GM21723 (cell line): ENCODE data around the gene NTM.

Experiments
- ATAC-seq: cut with Tn5 transposase; IDR thresholded peaks from one replicate; pipeline ENCODE4 v1.9.1; 2021; ENCODE audit warnings: mild to moderate bottlenecking, moderate library complexity; ENCODE audit not compliant: unreplicated experiment

Gene NTM

DNA sequence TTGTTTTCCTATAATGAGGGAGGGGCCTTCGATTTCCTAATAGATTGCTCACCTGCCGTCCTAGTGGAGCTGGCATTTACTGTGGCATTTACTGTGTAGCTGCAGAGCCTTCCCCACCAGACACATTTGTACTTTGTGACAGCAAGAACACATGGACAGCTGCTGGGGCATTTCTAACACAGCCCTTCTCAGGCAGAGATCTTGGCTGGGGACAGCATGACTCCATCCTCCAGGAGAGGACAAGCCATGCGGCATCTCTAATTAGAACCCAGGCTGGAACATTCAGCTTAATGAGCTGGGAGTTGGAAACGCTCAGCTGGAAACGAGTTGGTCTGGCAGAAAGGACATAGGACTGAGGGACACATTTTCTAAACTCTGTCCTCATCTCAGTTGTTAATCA is 887.5 kb downstream of the NTM start:
- no peak for ATAC-seq

DNA sequence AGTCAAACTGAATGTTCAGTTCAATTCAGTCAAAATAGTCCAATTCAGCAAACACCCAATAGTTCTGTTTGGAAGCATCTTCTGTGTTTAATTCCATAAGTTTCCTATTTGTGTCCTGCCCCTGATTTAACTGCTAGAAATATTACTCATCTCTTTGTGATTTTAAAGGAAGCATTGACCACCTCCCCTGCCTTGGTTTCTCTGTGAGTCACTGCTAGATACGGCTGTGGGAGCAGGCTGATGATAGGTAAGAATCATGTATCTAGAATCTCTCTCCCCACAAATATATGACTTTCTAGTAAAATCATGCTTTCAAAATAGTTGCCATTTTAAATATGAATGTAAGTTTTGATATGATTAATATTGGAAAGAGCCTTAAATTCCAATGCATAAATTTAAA is 888.5 kb downstream of the NTM start:
- no peak for ATAC-seq

DNA sequence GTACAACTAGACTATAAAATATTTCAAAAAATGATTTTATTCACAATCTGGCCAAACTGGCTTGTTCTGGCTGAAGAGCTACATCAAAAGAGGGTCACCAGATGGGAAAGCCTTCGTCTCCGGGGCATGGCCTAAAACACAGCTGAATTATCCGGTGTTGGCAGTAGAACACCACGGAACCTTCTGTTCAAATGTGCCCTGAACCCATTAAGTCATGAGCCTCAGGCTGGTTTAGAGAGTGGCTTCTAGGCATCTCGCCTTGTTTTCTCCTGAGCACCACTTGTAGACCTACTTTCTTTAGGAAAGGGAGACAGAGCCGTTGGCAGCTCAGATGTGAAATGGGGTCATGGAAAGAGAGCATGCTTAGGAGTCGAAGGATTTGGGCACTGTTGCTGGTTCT is 890.2 kb downstream of the NTM start:
- no peak for ATAC-seq

DNA sequence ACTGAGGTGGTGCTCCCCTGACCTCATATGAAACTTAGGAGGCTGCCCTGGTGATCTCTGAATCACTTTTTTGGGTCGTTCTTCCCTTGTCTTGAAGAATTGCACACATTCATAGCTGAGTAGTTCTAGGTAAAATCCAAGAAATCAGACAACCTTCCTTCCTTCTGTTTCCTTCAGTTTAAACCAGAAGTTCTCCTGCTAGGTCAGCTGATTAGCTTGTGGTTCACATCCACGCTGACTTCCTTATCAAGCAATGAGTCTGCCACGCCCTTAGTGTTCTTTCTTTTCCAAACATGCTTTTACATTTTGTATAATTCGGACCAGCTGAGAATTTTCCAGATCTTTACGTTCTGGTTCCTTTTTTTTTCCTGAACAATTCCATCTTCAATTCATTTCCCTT is 892.8 kb downstream of the NTM start:
- ATAC-seq, result no peak

DNA sequence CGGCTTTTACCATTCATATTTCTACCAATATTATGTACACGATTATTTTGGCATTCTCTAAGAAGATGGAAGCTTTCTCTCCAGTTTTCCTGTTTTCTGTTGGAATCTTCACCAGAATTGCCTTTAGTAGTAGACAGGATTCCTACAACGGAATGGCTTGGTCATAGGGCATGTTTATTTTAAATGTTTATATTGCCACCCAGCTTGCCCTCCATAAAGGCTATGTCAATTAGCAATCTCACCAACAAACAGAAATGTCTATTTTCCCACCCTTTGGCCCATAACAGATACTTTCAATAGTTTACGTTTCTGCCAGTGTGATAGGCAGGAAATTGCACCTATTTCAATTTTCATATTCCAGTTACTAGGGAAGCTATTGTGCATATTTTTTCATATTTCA is 893.5 kb downstream of the NTM start:
- ATAC-seq, result no peak

DNA sequence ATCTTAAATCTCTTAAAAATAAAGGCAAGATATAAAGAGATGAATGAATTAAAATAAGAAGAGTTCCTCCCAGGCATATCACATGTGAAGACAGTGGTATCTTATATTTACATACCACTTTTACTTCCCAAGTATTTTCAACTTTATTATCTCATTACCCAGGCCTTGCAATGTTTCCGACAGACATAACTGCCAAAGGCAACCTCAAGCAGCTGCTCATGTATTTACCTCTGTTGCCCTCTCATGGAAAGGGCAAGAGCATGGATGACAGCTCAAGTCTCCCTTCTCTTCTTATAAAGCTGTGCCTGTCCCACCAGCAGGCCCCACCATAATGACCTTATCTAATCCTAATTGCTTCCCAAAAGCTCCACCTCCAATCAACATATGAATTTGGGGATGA is 894.2 kb downstream of the NTM start:
- no peak for ATAC-seq

DNA sequence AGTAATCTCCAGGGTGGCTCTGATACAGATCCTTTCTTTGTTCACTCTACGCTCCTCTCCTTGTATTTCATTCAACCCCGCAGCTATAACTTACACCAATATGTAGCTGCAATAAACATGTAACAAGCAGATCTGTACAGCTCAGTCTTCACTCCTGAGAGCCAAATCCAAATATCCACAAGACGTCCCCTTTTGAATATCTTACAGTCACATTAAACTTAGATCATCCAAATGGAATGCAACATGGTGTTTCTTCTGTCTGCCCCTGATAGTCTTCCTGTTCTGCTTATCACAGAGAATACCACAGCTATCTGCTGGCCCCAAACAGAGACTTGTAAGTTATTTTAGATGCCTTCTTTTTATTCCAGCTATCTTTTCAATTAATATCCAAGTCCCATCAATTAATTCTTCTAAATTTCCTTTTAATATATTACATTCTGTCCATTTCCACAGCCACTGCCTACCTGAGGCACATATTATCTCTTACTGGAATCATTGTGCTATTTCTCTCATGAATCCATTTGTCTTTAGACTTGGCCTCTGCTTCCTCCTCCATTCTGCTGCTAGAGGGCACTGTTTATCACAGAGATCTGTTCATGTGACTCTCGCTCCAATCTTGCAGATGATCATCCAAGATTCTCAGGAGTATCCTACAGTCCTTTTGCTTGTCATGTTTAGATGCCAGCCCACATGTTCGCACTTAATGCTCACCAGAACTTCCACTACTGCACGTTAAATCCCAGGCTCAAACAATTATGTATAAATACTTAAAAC is 908.6 kb downstream of the NTM start:
- ATAC-seq, result no peak

DNA sequence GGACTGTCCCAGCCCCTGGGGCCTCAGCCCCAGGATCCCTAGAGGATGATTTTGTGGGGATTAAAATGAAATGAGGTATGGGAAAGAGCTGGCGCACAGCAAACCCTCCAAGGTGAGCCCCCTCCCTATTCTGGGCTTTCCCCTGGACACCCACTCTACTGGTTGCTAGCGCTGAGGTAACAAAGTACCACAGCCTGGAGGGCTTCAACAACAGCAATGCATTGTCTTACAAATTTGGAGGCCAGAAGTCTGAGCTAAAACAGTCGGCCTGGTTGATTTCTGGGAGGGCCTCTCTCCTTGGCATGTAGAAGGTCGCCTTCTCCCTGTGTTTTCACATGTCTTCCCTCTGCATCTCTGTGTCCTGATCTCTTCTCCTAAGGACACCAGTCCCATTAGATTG is 913.6 kb downstream of the NTM start:
- no peak for ATAC-seq

DNA sequence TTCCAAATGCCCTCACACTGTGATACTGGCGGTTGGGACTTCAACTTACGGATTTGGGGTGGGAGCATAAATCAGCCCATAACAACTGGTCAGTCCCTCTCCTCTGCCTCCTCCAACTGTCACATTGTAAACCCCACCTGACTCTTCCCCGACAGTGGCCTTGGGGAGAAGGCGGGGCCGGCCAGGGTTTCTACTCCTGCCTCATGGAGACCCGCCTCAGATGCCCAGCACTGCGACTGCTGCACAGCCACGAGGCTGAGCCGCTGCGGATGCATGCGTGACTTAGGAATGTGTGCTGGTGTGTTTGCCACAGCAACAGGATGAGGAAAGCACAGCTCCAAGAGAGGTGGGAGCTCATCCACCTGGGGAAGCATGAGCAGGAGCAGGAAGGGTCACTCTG is 914.2 kb downstream of the NTM start:
- no peak for ATAC-seq

DNA sequence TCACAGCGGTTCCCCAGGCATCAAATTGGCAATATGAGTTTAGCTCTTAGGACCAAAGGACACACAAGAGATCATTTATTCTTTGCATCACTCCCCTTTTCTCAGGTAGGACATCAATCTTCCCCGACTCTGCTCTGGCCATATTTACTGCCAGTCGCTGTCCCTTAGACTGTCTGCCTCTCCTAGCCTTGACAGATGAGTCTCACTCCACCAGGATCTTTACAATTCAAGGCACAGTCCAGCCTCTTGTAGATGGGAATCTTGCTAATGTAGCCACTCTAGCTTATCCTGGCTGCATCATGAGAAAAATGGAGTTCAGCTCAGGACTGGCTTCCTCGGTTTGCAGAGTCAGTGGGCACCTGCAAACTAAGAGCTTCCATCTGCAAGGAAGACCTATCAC is 915.2 kb downstream of the NTM start:
- ATAC-seq, result no peak

DNA sequence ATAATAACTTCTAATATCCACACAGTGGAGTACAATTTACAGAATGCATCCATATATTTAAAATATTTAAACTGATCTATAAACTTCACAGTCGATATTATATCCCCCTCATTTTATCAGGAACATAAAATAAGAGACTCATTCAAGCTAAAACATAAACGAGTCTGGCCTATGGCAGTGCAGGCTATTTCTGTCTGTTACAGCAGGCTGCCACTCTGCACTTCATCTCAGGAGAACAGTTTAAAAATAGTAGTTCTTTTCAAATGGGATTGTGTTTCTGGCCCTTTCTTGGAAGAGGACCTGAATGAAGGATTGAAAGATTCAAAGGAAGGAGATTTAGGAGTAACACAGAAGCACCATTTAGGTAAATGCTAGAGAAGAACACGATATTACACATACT is 915.7 kb downstream of the NTM start:
- no peak for ATAC-seq

DNA sequence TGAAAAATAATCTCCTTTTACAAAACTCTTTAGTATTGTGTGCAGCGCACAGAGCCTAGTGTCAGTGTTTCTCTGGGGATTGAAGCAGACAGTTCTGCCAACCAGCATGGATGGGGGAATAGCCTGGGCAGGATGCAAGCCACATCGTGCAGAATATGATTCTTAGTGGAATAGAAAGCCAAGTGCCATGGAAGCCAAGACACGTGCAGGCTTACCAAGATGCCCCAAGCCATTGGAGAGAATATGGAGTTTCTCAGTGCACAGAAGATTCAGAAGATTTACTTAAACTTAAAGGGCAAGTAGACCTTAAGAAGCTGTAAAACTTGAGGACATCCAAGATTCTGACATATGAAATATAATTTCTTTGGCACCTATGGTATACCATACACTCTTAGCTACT is 917.6 kb downstream of the NTM start:
- no peak for ATAC-seq

DNA sequence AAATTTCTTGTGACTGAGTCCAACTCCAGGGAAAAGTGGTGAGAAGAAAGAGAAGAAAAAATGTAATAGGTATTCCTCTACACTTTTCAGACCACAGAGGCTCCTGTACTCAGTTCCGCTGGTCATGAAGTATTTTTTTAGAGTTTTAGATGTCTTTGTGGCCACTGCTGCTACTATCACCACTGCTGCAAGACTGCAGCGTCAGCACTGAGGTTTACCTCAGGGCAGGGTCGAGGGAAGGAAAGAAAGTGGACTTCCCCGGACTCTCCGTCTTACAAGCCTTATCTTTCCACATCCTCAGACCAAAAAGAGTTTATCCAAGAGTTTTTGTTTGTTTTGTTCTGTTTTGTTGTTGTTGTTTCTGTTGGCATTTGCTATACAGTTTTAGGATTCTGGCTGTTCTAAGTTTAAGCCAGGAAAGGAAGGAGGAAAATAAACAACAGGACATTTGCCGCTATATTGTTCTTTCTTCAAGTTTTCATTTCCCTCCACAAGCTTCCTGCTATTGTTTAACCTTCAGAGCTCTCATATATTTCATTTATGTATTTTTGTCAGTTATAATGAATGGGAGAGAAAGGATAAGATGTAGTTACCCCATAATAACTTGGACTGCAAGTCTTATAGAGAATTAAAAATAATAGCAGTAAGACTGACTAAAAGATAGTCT is 919.3 kb downstream of the NTM start:
- no peak for ATAC-seq

DNA sequence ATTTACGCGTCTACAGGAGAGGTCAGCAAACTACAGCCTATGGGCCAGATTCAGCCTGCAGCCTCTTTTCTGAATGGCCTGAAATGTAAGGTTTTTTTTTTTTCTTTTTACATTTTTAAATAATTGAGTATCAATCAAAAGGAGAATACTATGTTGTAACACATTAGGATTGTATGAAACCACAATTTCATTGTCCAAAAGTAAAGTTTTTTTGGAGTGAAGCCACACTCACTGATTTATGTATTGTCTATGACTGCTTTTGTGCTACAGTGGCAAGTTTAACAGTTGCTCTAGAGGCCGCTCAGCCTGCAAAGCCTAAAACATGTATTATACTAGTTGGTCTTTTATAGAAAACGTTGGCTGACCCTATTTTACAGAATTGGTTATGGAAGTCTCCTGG is 923.2 kb downstream of the NTM start:
- ATAC-seq, result no peak

DNA sequence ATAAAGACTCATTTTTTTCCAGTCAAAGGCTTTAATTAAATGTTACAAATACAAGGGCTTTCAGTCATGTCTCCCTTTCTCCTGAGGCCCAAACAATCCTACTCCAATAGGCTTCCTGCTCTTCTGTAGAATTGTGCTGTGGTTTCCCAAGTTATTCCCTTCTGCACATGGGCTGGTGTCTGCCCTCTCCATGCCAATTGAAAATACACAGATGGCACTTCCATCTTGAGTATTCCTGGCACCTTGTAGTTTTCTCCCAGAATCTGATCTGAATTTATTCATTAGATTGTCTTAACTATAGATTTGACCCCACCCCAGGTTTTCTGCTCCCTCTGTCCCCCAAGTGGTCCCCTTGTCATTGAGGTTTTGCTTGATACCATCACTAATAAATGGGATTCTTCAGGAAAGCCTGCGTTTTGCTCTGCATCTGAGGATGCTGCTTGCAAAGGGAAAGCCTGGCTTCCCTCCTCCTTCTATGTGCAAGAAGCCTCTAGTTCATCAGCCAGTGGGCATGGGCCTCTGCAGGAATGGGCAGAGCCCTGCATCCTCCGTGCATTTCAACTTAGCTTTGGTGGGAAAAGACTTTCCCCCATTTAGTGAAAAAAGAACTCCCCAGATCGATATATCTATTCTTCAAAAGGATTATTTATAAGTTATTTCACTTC is 926.7 kb downstream of the NTM start:
- no peak for ATAC-seq

DNA sequence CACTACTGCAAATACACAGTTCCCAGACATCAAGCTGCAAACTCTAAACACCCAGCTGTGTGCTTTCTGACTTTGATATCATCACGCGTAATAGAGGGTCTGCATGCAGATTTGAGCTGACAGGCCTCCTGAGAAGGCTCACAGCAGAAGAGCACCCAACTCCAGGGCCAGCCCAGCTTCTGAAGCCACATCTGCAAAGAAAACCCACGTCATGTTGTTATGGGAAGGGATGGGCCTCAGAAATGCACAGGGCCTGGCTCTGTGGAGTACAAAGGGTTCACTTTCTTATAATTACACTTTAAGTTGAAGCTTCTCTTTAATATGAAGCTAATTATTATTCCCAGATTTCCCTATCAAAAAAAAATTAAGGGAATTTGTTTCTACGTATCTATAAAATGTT is 927.9 kb downstream of the NTM start:
- ATAC-seq, result no peak

DNA sequence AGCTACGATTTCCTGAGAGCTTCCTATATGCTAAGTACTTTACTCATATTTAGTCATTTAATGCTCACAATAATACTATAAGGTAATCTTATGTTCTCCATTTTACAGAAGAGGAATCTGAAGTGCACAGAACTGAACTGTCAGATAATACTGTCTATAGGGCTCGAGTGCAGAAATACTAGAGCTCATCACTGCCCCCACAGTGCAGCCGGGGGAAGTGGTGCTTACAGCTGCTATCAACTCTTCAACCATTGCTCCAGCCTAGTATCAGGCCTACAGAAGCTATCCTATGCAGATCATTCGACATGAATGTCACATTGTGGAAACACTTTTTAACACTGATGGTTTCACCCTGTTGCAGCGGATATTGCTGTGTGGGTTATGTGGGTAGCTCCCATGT is 929.9 kb downstream of the NTM start:
- ATAC-seq, result no peak

DNA sequence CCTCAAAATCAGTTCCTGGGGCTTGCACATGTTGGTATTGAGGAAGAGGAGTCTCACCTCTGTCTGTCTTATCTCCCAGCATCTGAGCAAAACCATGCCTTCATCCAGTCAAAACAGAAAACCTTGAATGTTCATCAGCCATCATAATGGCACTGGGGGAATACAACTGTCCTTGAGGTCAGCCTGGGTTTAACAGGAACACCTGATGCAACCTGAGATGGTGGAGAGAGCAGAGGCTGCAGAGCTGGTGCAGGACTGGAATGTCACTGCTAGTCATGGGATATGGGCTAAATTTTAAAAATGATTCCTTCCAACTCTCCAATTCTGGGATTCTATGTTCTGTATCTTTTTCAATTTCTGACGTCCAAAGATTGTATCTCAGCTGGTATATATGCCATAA is 931.0 kb downstream of the NTM start:
- no peak for ATAC-seq

DNA sequence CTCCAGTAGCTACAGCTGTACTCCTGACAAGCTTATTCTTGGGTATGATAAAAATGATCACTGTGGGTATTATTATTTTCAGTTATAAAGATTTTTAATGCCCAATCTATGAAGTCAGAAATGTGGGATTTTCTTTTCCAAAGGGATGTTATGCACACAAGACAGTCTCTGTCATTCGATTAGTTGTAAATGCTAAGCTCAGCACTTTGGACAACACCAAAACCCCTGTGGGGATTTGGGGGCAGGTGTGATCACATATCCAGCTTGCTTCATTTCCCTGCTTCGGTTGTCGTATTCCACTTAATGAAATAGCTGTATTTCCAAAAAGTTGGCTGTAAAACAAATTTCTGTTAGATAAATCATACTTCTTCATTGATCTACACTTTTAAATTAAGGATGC is 931.5 kb downstream of the NTM start:
- ATAC-seq, result no peak

DNA sequence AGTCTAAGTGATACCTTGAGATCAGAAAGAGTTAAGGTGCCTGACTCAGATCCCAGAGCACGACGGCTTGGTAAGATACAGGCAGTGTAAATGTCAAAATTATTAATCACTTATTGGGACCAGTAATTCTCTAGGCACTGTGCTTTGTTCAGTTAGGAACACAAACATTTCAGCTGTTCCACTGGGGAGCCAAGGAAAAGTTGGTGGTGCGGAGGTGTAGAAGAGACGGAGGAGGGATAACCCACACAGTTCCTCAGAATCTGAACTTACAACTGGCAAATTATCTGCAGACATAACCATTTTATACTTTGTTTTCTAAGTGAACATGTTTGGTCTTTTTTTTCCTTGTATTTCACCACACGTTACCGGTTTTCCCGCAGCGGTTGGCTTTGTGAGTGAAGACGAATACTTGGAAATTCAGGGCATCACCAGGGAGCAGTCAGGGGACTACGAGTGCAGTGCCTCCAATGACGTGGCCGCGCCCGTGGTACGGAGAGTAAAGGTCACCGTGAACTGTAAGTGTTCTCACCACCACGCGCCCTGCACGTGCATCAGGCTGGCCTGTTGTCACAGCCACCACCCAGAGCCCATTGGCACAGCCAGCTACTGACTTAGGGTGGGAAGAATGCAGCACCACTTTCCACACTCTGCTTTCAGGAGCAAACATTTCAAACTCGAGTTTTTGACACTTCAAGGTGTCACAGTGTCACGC is 937.0 kb downstream of the NTM start:
- no peak for ATAC-seq
